PC-3 (cell line): ENCODE results near the gene YWHAQ. TPM values are rescaled to one million over a fixed set of nuclear protein-coding genes. Genes with fewer than 3 reads are reported as not detected.

ENCODE experiments used
- ATAC-seq: fragments of 200-7000 bp; cut with Tn5 transposase; 2 replicates; pipeline ENCODE4 v1.9.1; 2020; ENCODE audit warnings: mild to moderate bottlenecking, moderate library complexity
- BruUV-seq: library from RNA; stranded (reverse); fragments of 400-500 nt; replicated peaks from 2 replicates; lab custom pipeline; 2021; lab: Mats Ljungman, UMichigan
- CTCF ChIA-PET: fragments of 300-600 bp; sonication (Branson Sonifier 250); formaldehyde crosslinking; loops from one replicate; lab custom pipeline; 2022; ENCODE audit warnings: antibody characterized with exemption; lab: Charles Lee
- POLR2A ChIA-PET: fragments of 300-600 bp; sonication (Branson Sonifier 250); formaldehyde crosslinking; loops from one replicate; lab custom pipeline; 2022; ENCODE audit warnings: antibody characterized with exemption; ENCODE audit not compliant: unreplicated experiment; lab: Charles Lee
- DNase-seq: peaks from one replicate; pipeline ENCODE4 v3.0.0-alpha.2; 2015
- H2AFZ ChIP-seq: fragments of 300-600 bp; sonication (generic); 2 replicates; pipeline ENCODE4 v1.6.0; 2016; ENCODE audit warnings: antibody characterized with exemption, low read length
- H3F3A ChIP-seq: fragments of 300-600 bp; sonication (generic); one replicate; pipeline ENCODE4 v1.6.0; 2017; ENCODE audit warnings: antibody characterized with exemption, low read length, control low read depth, mild to moderate bottlenecking; ENCODE audit not compliant: unreplicated experiment
- H3K27ac ChIP-seq: fragments of 300-600 bp; sonication (generic); 2 replicates; pipeline ENCODE4 v1.5.1; 2016; ENCODE audit warnings: mild to moderate bottlenecking, low read length
- H3K27me3 ChIP-seq: fragments of 300-600 bp; sonication (generic); 2 replicates; pipeline ENCODE4 v1.6.1; 2016; ENCODE audit warnings: low read length, mixed read lengths
- H3K36me3 ChIP-seq: fragments of 300-600 bp; sonication (generic); 2 replicates; pipeline ENCODE4 v1.6.1; 2016; ENCODE audit warnings: low read depth, mixed run types, low read length, mixed read lengths
- H3K4me1 ChIP-seq: fragments of 300-600 bp; sonication (generic); 2 replicates; pipeline ENCODE4 v1.5.1; 2016; ENCODE audit warnings: low read length; ENCODE audit not compliant: insufficient read depth
- H3K4me2 ChIP-seq: fragments of 300-600 bp; sonication (generic); 2 replicates; pipeline ENCODE4 v1.6.0; 2016; ENCODE audit warnings: low read length
- H3K4me3 ChIP-seq: fragments of 300-600 bp; sonication (generic); 2 replicates; pipeline ENCODE4 v1.5.1; 2016; ENCODE audit warnings: mild to moderate bottlenecking, low read length, mixed read lengths
- H3K79me2 ChIP-seq: fragments of 300-600 bp; sonication (generic); 2 replicates; pipeline ENCODE4 v1.6.1; 2017; ENCODE audit warnings: low read length, mixed read lengths
- H3K9ac ChIP-seq: fragments of 300-600 bp; sonication (generic); 2 replicates; pipeline ENCODE4 v1.6.0; 2016; ENCODE audit warnings: mild to moderate bottlenecking, low read length
- H3K9me2 ChIP-seq: fragments of 300-600 bp; sonication (generic); replicated peaks from 2 replicates; pipeline ENCODE4 v1.6.1; 2016; ENCODE audit warnings: mixed run types, low read length, mixed read lengths
- H3K9me3 ChIP-seq: fragments of 300-600 bp; sonication (generic); 2 replicates; pipeline ENCODE4 v1.6.1; 2016; ENCODE audit warnings: low read length, mixed read lengths
- H4K20me1 ChIP-seq: fragments of 300-600 bp; sonication (generic); 2 replicates; pipeline ENCODE4 v1.6.1; 2016; ENCODE audit warnings: low read length, mixed read lengths
- CTCF ChIP-seq: fragments of 300-600 bp; sonication (generic); conservative IDR thresholded peaks from 2 replicates; pipeline ENCODE4 v1.5.1; 2017; ENCODE audit warnings: antibody characterized with exemption, low read depth, mild to moderate bottlenecking, low read length
- EZH2 ChIP-seq: fragments of 300-600 bp; sonication (generic); IDR thresholded peaks from one replicate; pipeline ENCODE4 v1.6.1; 2017; ENCODE audit warnings: antibody characterized with exemption, mild to moderate bottlenecking, low read length; ENCODE audit not compliant: unreplicated experiment
- EZH2phosphoT487 ChIP-seq: fragments of 300-600 bp; sonication (generic); IDR thresholded peaks from 2 replicates; pipeline ENCODE4 v1.6.1; 2018; ENCODE audit warnings: mild to moderate bottlenecking, antibody characterized with exemption, low read length, borderline replicate concordance
- intact Hi-C: fragments of 100-400 bp; cut with micrococcal nuclease; formaldehyde crosslinking; loops from 2 replicates; pipeline ENCODE4 v1.9.0; 2023
- total RNA-seq: library from RNA; depleted of rRNA; stranded (reverse); fragments of >200 nt; gene quantifications from 2 replicates; pipeline ENCODE4 v1.2.3, GENCODE V29; 2014

YWHAQ gene
- total RNA-seq, 1 experiment from 2014 or later = 377 TPM

GRCh38 chr2:9594366-9595054 lies 36.3 kb downstream of the YWHAQ start:
- H3K4me2 ChIP-seq = no peak overlapping the region
- peaks cover 62% of the 10 kb centered on the region for H4K20me1 ChIP-seq
- peaks cover 97% of the 10 kb centered on the region for H3K79me2 ChIP-seq
- no peaks in the 10 kb centered on the region for H3K9me2 ChIP-seq
- peaks cover 33% of the 10 kb centered on the region for H3K36me3 ChIP-seq
- peak overlapping the region; percentile 9 for H3K27ac ChIP-seq
- CTCF ChIA-PET = interaction anchor here (0.8 kb wide), 1 partner anchor 35 kb away, joined by 3 read pairs; no protein-coding TSS in a partner anchor
- no peak overlapping the region for H2AFZ ChIP-seq
- no peaks in the 10 kb centered on the region for H3K27me3 ChIP-seq
- no peak overlapping the region for H3K9ac ChIP-seq
- 0 out of 2 replicates have a peak, but pooled peaks cover under 1% of the 10 kb centered on the region for H3K9me3 ChIP-seq
- BruUV-seq = no TSS peak
- peak; percentile 54 for DNase-seq
- peak; percentile 82 for ATAC-seq
- POLR2A ChIA-PET = no interaction called here
- peaks cover 3% of the 10 kb centered on the region for H3F3A ChIP-seq
- H3K4me1 ChIP-seq = peaks cover 30% of the 10 kb centered on the region
- intact Hi-C loops = no loop called here
- TF ChIP-seq EZH2 (no peak), CTCF (no peak), EZH2phosphoT487 (no peak)
- H3K4me3 ChIP-seq = no peak overlapping the region

GRCh38 chr2:9593925-9594324 lies 36.9 kb downstream of the YWHAQ start:
- no peak overlapping the region for H2AFZ ChIP-seq
- no peaks in the 10 kb centered on the region for H3K27me3 ChIP-seq
- DNase-seq (no peak), ATAC-seq (no peak)
- peaks cover 62% of the 10 kb centered on the region for H4K20me1 ChIP-seq
- no peaks in the 10 kb centered on the region for H3K9me3 ChIP-seq
- no peak overlapping the region for H3K9ac ChIP-seq
- peaks cover 97% of the 10 kb centered on the region for H3K79me2 ChIP-seq
- no peak overlapping the region for H3K27ac ChIP-seq
- peaks cover 3% of the 10 kb centered on the region for H3F3A ChIP-seq
- no peak overlapping the region for H3K4me2 ChIP-seq
- no peaks in the 10 kb centered on the region for H3K9me2 ChIP-seq
- peaks cover 32% of the 10 kb centered on the region for H3K36me3 ChIP-seq
- no TSS peak for BruUV-seq
- ChIA-PET CTCF (no interaction called here), POLR2A (no interaction called here)
- no peak overlapping the region for H3K4me3 ChIP-seq
- intact Hi-C loops = no loop called here
- peaks cover 30% of the 10 kb centered on the region for H3K4me1 ChIP-seq
- TF ChIP-seq CTCF (no peak), EZH2phosphoT487 (no peak), EZH2 (no peak)

DNA sequence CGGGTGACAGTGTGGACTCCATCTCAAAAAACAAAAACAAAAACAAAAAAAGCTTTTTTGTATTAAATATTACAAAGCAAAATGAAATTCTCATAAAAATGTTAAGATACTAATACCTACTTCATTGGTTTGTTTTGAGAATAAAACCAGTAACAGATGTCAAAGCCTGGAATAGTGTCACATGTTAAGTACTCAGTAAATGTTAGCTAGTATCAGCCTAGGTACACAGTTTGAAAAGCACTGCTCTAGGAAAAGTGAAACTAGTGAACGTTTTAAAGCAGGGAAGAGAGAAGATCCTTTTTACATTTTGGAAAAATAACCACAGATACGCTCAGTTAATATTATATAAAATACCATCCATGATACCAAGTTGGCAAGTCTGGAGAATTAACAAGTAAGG lies 38.1 kb downstream of the YWHAQ start:
- H3K9ac ChIP-seq = no peak overlapping the region
- no peak for DNase-seq
- H3K4me1 ChIP-seq = peaks cover 30% of the 10 kb centered on the region
- H3K27me3 ChIP-seq = no peaks in the 10 kb centered on the region
- intact Hi-C loops = no loop called here
- POLR2A ChIA-PET = no interaction called here
- H3K9me3 ChIP-seq = no peaks in the 10 kb centered on the region
- TF ChIP-seq EZH2phosphoT487 (no peak), EZH2 (no peak), CTCF (no peak)
- no peak overlapping the region for H3K4me2 ChIP-seq
- H3K9me2 ChIP-seq = no peaks in the 10 kb centered on the region
- H3K4me3 ChIP-seq = no peak overlapping the region
- CTCF ChIA-PET = no interaction called here
- no peak for ATAC-seq
- H4K20me1 ChIP-seq = peaks cover 55% of the 10 kb centered on the region
- H3K27ac ChIP-seq = no peak overlapping the region
- peaks cover 90% of the 10 kb centered on the region for H3K79me2 ChIP-seq
- no TSS peak for BruUV-seq
- no peak overlapping the region for H2AFZ ChIP-seq
- H3K36me3 ChIP-seq = peaks cover 34% of the 10 kb centered on the region
- H3F3A ChIP-seq = peaks cover 3% of the 10 kb centered on the region
